OCI-LY7 (cell line): ENCODE data around the gene CCL27. TPM values are rescaled to one million over a fixed set of nuclear protein-coding genes. Genes with fewer than 3 reads are reported as not detected.

Experiments
- BruUV-seq: library from RNA; stranded (reverse); fragments of 400-500 nt; replicated peaks from 2 replicates; lab custom pipeline; 2021; lab: Mats Ljungman, UMichigan
- CTCF ChIA-PET: fragments of 300-600 bp; sonication (Branson Sonifier 250); formaldehyde crosslinking; loops from one replicate; lab custom pipeline; 2022; ENCODE audit warnings: antibody characterized with exemption; ENCODE audit not compliant: unreplicated experiment; lab: Charles Lee
- POLR2A ChIA-PET: fragments of 300-600 bp; sonication (Branson Sonifier 250); formaldehyde crosslinking; loops from one replicate; lab custom pipeline; 2022; ENCODE audit warnings: antibody characterized with exemption; lab: Charles Lee
- DNase-seq: peaks from one replicate; pipeline ENCODE4 v3.0.0-alpha.2; 2015; ENCODE audit warnings: low spot score
- H2AFZ ChIP-seq: fragments of 200-600 bp; sonication (generic), shearing (Covaris generic); 2 replicates; pipeline ENCODE4 v1.6.1; 2014; ENCODE audit warnings: mild to moderate bottlenecking, antibody characterized with exemption, low read length, moderate library complexity
- H3K27ac ChIP-seq: fragments of 200-600 bp; sonication (generic); 2 replicates; pipeline ENCODE4 v1.5.1; 2014; ENCODE audit warnings: mixed run types, low read depth, mild to moderate bottlenecking, moderate library complexity, low read length, inconsistent platforms; ENCODE audit not compliant: poor library complexity, severe bottlenecking
- H3K36me3 ChIP-seq: fragments of 200-600 bp; sonication (generic); 2 replicates; pipeline ENCODE4 v1.6.1; 2014; ENCODE audit warnings: mild to moderate bottlenecking, antibody characterized with exemption, low read length, moderate library complexity, mixed read lengths; ENCODE audit not compliant: insufficient read depth
- H3K4me1 ChIP-seq: fragments of 200-600 bp; sonication (generic); 2 replicates; pipeline ENCODE4 v1.5.1; 2014; ENCODE audit warnings: mild to moderate bottlenecking, low read length; ENCODE audit not compliant: insufficient read depth, poor library complexity, severe bottlenecking
- H3K4me2 ChIP-seq: fragments of 200-600 bp; sonication (generic); 2 replicates; pipeline ENCODE4 v1.6.1; 2014; ENCODE audit warnings: mild to moderate bottlenecking, low read length
- H3K4me3 ChIP-seq: fragments of 200-600 bp; sonication (generic); 2 replicates; pipeline ENCODE4 v1.5.1; 2014; ENCODE audit warnings: mild to moderate bottlenecking, low read depth, low read length; ENCODE audit not compliant: poor library complexity, severe bottlenecking
- H3K79me2 ChIP-seq: fragments of 200-600 bp; sonication (generic); 2 replicates; pipeline ENCODE4 v1.6.1; 2016; ENCODE audit warnings: low read depth, mild to moderate bottlenecking, low read length, moderate library complexity, mixed read lengths; ENCODE audit not compliant: insufficient read depth
- H3K9me2 ChIP-seq: fragments of 200-600 bp; sonication (generic); 2 replicates; pipeline ENCODE4 v1.6.1; 2016; ENCODE audit warnings: mild to moderate bottlenecking, low read length, mixed read lengths; ENCODE audit not compliant: insufficient read depth
- H3K9me3 ChIP-seq: fragments of 200-600 bp; sonication (generic); 2 replicates; pipeline ENCODE4 v1.6.1; 2014; ENCODE audit warnings: mild to moderate bottlenecking, mixed run types, low read length, mixed read lengths
- H4K20me1 ChIP-seq: fragments of 200-600 bp; sonication (generic); 2 replicates; pipeline ENCODE4 v1.6.1; 2014; ENCODE audit warnings: mild to moderate bottlenecking, antibody characterized with exemption, low read length, moderate library complexity, mixed read lengths; ENCODE audit not compliant: insufficient read depth
- CTCF ChIP-seq: fragments of 200-600 bp; sonication (generic); conservative IDR thresholded peaks from 2 replicates; pipeline ENCODE4 v1.5.1; 2014; ENCODE audit warnings: mild to moderate bottlenecking, antibody characterized with exemption, low read length, moderate library complexity, mixed read lengths
- EZH2phosphoT487 ChIP-seq: fragments of 200-600 bp; sonication (generic); IDR thresholded peaks from 2 replicates; pipeline ENCODE4 v1.6.1; 2018; ENCODE audit warnings: low read depth, borderline replicate concordance, mild to moderate bottlenecking, mixed run types, antibody characterized with exemption, low read length, moderate library complexity, mixed read lengths
- intact Hi-C: fragments of 100-400 bp; cut with micrococcal nuclease; formaldehyde crosslinking; loops from one replicate; pipeline ENCODE4 v1.10.0; 2022; ENCODE audit not compliant: unreplicated experiment
- total RNA-seq, 2 experiments: library from RNA; depleted of rRNA in 1 of 2; stranded (reverse); fragments of >200 nt in 1 of 2; shearing (Covaris generic) in 1 of 2; gene quantifications; 2 replicates each; pipeline ENCODE4 v1.2.3, GENCODE V29; 2014 to 2022

The CCL27 gene
- total RNA-seq, 2 experiments from 2014 or later = 0.42 TPM; not detected in 1

GRCh38 chr9:34633851-34634550 lies 28.5 kb downstream of the CCL27 start:
- Histone ChIP-seq H3K4me2 (no peak overlapping the region), H4K20me1 (0 out of 2 replicates have a peak, but pooled peaks cover 5% of the 10 kb centered on the region), H2AFZ (no peak overlapping the region), H3K9me2 (no peaks in the 10 kb centered on the region), H3K27ac (no peak overlapping the region), H3K36me3 (peaks cover 21% of the 10 kb centered on the region; the same call in 1 of the 2 replicates), H3K79me2 (peaks cover 20% of the 10 kb centered on the region), H3K4me3 (no peak overlapping the region), H3K9me3 (no peaks in the 10 kb centered on the region), H3K4me1 (peaks cover 24% of the 10 kb centered on the region)
- BruUV-seq = no TSS peak
- peak; percentile 93 for TF ChIP-seq CTCF
- TF ChIP-seq EZH2phosphoT487 = no peak
- ChIA-PET POLR2A (interaction anchor here (0.5 to 7.3 kb wide), 5 partner anchors 9 to 356 kb away, joined by 3 to 66 read pairs (median 12); partner anchors contain the start of genes DCTN3, DNAJB5, GALT and RPP25L), CTCF (interaction anchor here (1.0 to 1.5 kb wide), 5 partner anchors 12 to 23 kb away, joined by 4 to 9 read pairs (median 6); partner anchors contain the start of genes DCTN3, GALT and RPP25L)
- intact Hi-C loops = loop anchor here (1.0 kb wide), 1 partner anchor 22 kb away; the partner anchor contains the start of gene RPP25L
- DNase-seq = peak; percentile 74

- no TSS peak for BruUV-seq
- H3K9me2 ChIP-seq = no peaks in the 10 kb centered on the region
- no peak overlapping the region for H2AFZ ChIP-seq
These were observed 29.3 kb downstream of the CCL27 start for GRCh38 chr9:34633166-34633565.

More at GRCh38 chr9:34633166-34633565, 29.3 kb downstream of the CCL27 start:
- DNase-seq = no peak
- Histone ChIP-seq H3K79me2 (peaks cover 20% of the 10 kb centered on the region), H3K36me3 (peaks cover 21% of the 10 kb centered on the region; the same call in 1 of the 2 replicates), H3K27ac (no peak overlapping the region), H3K4me2 (no peak overlapping the region), H4K20me1 (0 out of 2 replicates have a peak, but pooled peaks cover 5% of the 10 kb centered on the region), H3K4me1 (peaks cover 18% of the 10 kb centered on the region), H3K4me3 (no peak overlapping the region), H3K9me3 (no peaks in the 10 kb centered on the region)
- TF ChIP-seq EZH2phosphoT487 (no peak), CTCF (no peak)
- CTCF ChIA-PET = interaction anchor here (1.3 to 1.5 kb wide), 4 partner anchors 13 to 22 kb away, joined by 4 to 9 read pairs (median 6); partner anchors contain the start of genes DCTN3, GALT and RPP25L
- POLR2A ChIA-PET = interaction anchor here (7.3 kb wide), 1 partner anchor 13 kb away, joined by 43 read pairs; the partner anchor contains the start of gene DCTN3
- intact Hi-C loops = no loop called here
